ENCODE measurements around the gene PIN4. TPM values are rescaled to one million over a fixed set of nuclear protein-coding genes. Genes with fewer than 3 reads are reported as not detected.

PIN4 gene
- total and polyA plus RNA-seq, 2 of the 8 experiments (the other 6 are each of a cell fraction or from before 2014, with no cell fraction given) = 4.8 to 9.4 TPM

DNA sequence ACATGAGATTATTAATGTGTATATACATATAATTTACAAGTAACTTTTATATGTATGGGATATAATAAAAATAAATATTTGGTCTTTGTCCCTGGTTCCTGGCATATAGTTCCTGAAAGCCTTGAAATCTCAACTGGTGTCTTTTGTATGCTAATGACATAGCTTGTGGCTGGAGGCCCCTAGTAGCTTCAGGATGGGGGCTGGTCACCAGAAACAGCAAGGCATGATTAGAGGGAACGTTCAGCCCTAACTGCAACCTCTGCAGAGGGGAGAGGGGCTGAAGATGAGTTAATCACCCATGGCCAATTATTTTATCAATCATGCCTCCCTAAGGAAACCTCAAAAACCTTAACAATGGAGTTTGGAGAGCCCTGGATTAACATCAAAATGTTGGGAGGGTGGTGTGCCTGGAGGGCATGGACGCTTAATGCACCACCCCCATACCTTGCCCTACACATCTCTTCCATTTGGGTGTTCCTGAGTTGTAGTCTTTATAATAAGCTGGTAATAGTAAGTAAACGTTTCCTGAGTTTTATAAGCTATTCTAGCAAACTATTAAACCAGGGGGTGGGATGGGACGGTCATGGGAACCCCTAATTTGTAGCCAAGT lies 21.3 kb downstream of the PIN4 start (continued):
- TF ChIP-seq, protein P1, sequence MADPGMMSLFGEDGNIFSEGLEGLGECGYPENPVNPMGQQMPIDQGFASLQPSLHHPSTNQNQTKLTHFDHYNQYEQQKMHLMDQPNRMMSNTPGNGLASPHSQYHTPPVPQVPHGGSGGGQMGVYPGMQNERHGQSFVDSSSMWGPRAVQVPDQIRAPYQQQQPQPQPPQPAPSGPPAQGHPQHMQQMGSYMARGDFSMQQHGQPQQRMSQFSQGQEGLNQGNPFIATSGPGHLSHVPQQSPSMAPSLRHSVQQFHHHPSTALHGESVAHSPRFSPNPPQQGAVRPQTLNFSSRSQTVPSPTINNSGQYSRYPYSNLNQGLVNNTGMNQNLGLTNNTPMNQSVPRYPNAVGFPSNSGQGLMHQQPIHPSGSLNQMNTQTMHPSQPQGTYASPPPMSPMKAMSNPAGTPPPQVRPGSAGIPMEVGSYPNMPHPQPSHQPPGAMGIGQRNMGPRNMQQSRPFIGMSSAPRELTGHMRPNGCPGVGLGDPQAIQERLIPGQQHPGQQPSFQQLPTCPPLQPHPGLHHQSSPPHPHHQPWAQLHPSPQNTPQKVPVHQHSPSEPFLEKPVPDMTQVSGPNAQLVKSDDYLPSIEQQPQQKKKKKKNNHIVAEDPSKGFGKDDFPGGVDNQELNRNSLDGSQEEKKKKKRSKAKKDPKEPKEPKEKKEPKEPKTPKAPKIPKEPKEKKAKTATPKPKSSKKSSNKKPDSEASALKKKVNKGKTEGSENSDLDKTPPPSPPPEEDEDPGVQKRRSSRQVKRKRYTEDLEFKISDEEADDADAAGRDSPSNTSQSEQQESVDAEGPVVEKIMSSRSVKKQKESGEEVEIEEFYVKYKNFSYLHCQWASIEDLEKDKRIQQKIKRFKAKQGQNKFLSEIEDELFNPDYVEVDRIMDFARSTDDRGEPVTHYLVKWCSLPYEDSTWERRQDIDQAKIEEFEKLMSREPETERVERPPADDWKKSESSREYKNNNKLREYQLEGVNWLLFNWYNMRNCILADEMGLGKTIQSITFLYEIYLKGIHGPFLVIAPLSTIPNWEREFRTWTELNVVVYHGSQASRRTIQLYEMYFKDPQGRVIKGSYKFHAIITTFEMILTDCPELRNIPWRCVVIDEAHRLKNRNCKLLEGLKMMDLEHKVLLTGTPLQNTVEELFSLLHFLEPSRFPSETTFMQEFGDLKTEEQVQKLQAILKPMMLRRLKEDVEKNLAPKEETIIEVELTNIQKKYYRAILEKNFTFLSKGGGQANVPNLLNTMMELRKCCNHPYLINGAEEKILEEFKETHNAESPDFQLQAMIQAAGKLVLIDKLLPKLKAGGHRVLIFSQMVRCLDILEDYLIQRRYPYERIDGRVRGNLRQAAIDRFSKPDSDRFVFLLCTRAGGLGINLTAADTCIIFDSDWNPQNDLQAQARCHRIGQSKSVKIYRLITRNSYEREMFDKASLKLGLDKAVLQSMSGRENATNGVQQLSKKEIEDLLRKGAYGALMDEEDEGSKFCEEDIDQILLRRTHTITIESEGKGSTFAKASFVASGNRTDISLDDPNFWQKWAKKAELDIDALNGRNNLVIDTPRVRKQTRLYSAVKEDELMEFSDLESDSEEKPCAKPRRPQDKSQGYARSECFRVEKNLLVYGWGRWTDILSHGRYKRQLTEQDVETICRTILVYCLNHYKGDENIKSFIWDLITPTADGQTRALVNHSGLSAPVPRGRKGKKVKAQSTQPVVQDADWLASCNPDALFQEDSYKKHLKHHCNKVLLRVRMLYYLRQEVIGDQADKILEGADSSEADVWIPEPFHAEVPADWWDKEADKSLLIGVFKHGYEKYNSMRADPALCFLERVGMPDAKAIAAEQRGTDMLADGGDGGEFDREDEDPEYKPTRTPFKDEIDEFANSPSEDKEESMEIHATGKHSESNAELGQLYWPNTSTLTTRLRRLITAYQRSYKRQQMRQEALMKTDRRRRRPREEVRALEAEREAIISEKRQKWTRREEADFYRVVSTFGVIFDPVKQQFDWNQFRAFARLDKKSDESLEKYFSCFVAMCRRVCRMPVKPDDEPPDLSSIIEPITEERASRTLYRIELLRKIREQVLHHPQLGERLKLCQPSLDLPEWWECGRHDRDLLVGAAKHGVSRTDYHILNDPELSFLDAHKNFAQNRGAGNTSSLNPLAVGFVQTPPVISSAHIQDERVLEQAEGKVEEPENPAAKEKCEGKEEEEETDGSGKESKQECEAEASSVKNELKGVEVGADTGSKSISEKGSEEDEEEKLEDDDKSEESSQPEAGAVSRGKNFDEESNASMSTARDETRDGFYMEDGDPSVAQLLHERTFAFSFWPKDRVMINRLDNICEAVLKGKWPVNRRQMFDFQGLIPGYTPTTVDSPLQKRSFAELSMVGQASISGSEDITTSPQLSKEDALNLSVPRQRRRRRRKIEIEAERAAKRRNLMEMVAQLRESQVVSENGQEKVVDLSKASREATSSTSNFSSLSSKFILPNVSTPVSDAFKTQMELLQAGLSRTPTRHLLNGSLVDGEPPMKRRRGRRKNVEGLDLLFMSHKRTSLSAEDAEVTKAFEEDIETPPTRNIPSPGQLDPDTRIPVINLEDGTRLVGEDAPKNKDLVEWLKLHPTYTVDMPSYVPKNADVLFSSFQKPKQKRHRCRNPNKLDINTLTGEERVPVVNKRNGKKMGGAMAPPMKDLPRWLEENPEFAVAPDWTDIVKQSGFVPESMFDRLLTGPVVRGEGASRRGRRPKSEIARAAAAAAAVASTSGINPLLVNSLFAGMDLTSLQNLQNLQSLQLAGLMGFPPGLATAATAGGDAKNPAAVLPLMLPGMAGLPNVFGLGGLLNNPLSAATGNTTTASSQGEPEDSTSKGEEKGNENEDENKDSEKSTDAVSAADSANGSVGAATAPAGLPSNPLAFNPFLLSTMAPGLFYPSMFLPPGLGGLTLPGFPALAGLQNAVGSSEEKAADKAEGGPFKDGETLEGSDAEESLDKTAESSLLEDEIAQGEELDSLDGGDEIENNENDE (IDR thresholded peaks at IDR 0.05; ENCODE audit: insufficient replicate concordance, low read length) = no peak
- TF ChIP-seq BCL11A (IDR thresholded peaks at IDR 0.05; ENCODE audit: low read depth in 2 of 2, low read length in 2 of 2) (no peak), CTBP2 (IDR thresholded peaks at IDR 0.05; ENCODE audit: borderline replicate concordance, insufficient read depth, insufficient read length, low read length) (no peak), TEAD4 (IDR thresholded peaks at IDR 0.05; ENCODE audit: low read depth, low read length) (no peak), POLR2AphosphoS5 (IDR thresholded peaks at IDR 0.05; ENCODE audit: low read depth, low read length) (no peak), SIN3A (conservative IDR thresholded peaks at IDR 0.05 in 1 of 2, IDR thresholded peaks at IDR 0.05 in 1 of 2; ENCODE audit: low read depth in 1 of 2, low read length in 2 of 2) (no peak), SP2 (IDR thresholded peaks at IDR 0.05; ENCODE audit: low read length) (no peak)
- TF ChIP-seq, protein P2, sequence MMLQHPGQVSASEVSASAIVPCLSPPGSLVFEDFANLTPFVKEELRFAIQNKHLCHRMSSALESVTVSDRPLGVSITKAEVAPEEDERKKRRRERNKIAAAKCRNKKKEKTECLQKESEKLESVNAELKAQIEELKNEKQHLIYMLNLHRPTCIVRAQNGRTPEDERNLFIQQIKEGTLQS (IDR thresholded peaks at IDR 0.05; ENCODE audit: insufficient read depth, low read depth, low read length) = no peak
- TF ChIP-seq, protein P3, sequence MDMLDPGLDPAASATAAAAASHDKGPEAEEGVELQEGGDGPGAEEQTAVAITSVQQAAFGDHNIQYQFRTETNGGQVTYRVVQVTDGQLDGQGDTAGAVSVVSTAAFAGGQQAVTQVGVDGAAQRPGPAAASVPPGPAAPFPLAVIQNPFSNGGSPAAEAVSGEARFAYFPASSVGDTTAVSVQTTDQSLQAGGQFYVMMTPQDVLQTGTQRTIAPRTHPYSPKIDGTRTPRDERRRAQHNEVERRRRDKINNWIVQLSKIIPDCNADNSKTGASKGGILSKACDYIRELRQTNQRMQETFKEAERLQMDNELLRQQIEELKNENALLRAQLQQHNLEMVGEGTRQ (IDR thresholded peaks at IDR 0.05; ENCODE audit: low read length) = no peak

All from H1 (cell line).